ENCODE results near the gene LRIT3. TPM values are rescaled to one million over a fixed set of nuclear protein-coding genes. Genes with fewer than 3 reads are reported as not detected.

The LRIT3 gene
- total and polyA plus RNA-seq, 2 of the 13 experiments (the other 11 are each of a cell fraction or from before 2014, with no cell fraction given) = 0.03 TPM; not detected in 1

- peak overlapping the region; percentile 68 to 89 (median 80); a peak in 5 of 6 replicates for H3K4me3 ChIP-seq (replicated peaks in 1 of 3; ENCODE audit: insufficient read depth in 1 of 3, low read depth in 2 of 3, low read length in 3 of 3)
- peaks cover 12% of the 10 kb centered on the region for H3K9me3 ChIP-seq (ENCODE audit: low read length)
- peaks cover 53% of the 10 kb centered on the region for H3K79me2 ChIP-seq (ENCODE audit: insufficient read depth, low read length)
- ChIA-PET POLR2A (interaction anchor here (1.1 to 1.9 kb wide), 4 partner anchors 14 to 368 kb away, joined by 4 to 13 read pairs (median 6); partner anchors contain the start of genes GAR1, PLA2G12A and SEC24B), CTCF (ENCODE audit: low intra/inter-chr PET ratio, low total read pairs) (no interaction called here)
- H3K9ac ChIP-seq (ENCODE audit: insufficient read depth, low read depth, low read length) = peak overlapping the region; percentile 76
- no peak overlapping the region for H2AFZ ChIP-seq (ENCODE audit: low read length)
- no peaks in the 10 kb centered on the region; the same call in 1 of the 2 replicates for H4K20me1 ChIP-seq (ENCODE audit: insufficient read depth, low read length)
- intact Hi-C loops (cut with micrococcal nuclease; ENCODE audit: unreplicated experiment) (loop anchor here (5.0 to 10.0 kb wide), 3 partner anchors 39 to 369 kb away; partner anchors contain the start of genes MCUB and SEC24B), in situ Hi-C loops (cut with HindIII; ENCODE audit: extremely low pct_ligation_motif_present, low pct_unique_long_range_greater_than_20kb) (loop anchor here (5.0 to 25.0 kb wide), 2 partner anchors 239 to 369 kb away; partner anchors contain the start of genes MCUB and SEC24B)
- TF ChIP-seq ZFY (CRISPR knock-in tag; IDR thresholded peaks at IDR 0.05) (peak; percentile 39; the same call in 1 of the 2 replicates), ATF6 (CRISPR knock-in tag; conservative IDR thresholded peaks at IDR 0.05) (no peak), ZFX (CRISPR knock-in tag; IDR thresholded peaks at IDR 0.05; ENCODE audit: low read depth) (peak; percentile 45; the same call in 1 of the 2 replicates), ZNF331 (CRISPR knock-in tag; IDR thresholded peaks at IDR 0.05) (no peak)
- TF ChIP-seq, protein P1, sequence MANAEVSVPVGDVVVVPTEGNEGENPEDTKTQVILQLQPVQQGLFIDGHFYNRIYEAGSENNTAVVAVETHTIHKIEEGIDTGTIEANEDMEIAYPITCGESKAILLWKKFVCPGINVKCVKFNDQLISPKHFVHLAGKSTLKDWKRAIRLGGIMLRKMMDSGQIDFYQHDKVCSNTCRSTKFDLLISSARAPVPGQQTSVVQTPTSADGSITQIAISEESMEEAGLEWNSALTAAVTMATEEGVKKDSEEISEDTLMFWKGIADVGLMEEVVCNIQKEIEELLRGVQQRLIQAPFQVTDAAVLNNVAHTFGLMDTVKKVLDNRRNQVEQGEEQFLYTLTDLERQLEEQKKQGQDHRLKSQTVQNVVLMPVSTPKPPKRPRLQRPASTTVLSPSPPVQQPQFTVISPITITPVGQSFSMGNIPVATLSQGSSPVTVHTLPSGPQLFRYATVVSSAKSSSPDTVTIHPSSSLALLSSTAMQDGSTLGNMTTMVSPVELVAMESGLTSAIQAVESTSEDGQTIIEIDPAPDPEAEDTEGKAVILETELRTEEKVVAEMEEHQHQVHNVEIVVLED (CRISPR knock-in tag; IDR thresholded peaks at IDR 0.05; ENCODE audit: borderline replicate concordance) = no peak
- no peaks in the 10 kb centered on the region for H3K27me3 ChIP-seq (ENCODE audit: control insufficient read depth in 1 of 2, insufficient read depth in 2 of 2, low read length in 2 of 2)
- under 1% methylated on average over 4 of the region's 4 CpGs for WGBS (ENCODE audit: low lambda C conversion rate)
- H3K27ac ChIP-seq (ENCODE audit: extremely low read length, insufficient read depth, low read length) = peak overlapping the region; percentile 79
- ATAC-seq = no peak
- H3K4me2 ChIP-seq (ENCODE audit: low read depth, low read length) = peak overlapping the region; percentile 65
- H3K4me1 ChIP-seq (ENCODE audit: insufficient read depth, low read length) = peaks cover 75% of the 10 kb centered on the region
- DNase-seq (ENCODE audit: low spot score) = no peak
- BruUV-seq (replicated peaks) = TSS peak; percentile 74
- peaks cover 3 to 10% of the 10 kb centered on the region in 2 experiments; a peak in 4 of 5 replicates for H3K36me3 ChIP-seq (replicated peaks in 1 of 2; ENCODE audit: control insufficient read depth in 1 of 2, insufficient read depth in 2 of 2, low read length in 2 of 2)
- FAIRE-seq = no peak
Observed at GRCh38 chr4:109801099-109801789, 46.7 kb upstream of the LRIT3 start.

All from HepG2 (cell line).